K562 (cell line): ENCODE data around the gene ARMH4. TPM values are rescaled to one million over a fixed set of nuclear protein-coding genes. Genes with fewer than 3 reads are reported as not detected.

ENCODE experiments used
- ATF7 ChIP-seq: fragments of 450-650 bp; IDR thresholded peaks from 2 replicates; pipeline ENCODE4 v1.7.1; 2014; ENCODE audit warnings: mild to moderate bottlenecking, moderate library complexity
- CREM ChIP-seq: IDR thresholded peaks from 2 replicates; pipeline ENCODE4 v1.6.1; 2014; ENCODE audit warnings: antibody characterized with exemption, low read depth
- DACH1 ChIP-seq: fragments of 450-650 bp; IDR thresholded peaks from 2 replicates; pipeline ENCODE4 v1.6.1; 2018; ENCODE audit not compliant: partially characterized antibody
- FOXJ2 ChIP-seq: fragments of 200-800 bp; sonication (Bioruptor generic); IDR thresholded peaks from 2 replicates; pipeline ENCODE4 v1.6.1; 2016; ENCODE audit warnings: missing genetic modification characterization, missing compliant biosample characterization
- FOXM1 ChIP-seq, 2 experiments: fragments of 450-650 bp in 1 of 2; sonication (generic) in 1 of 2; formaldehyde crosslinking in 1 of 2; IDR thresholded peaks; 2 replicates each; pipeline versions ENCODE4 v1.6.1 to v1.9.0; 2017 to 2022; ENCODE audit warnings: low read depth in 2 of 2, mild to moderate bottlenecking in 2 of 2, missing genetic modification reagents in 1 of 2, moderate library complexity in 1 of 2
- GATA2 ChIP-seq: sonication (generic); formaldehyde crosslinking; IDR thresholded peaks from 2 replicates; pipeline ENCODE4 v1.4.0; 2020; ENCODE audit warnings: mild to moderate bottlenecking, missing genetic modification reagents
- GTF2A2 ChIP-seq: IDR thresholded peaks from 2 replicates; pipeline ENCODE4 v1.6.1; 2016; ENCODE audit warnings: mild to moderate bottlenecking, missing genetic modification characterization, missing compliant biosample characterization
- JUNB ChIP-seq: fragments of 450-650 bp; formaldehyde crosslinking; conservative IDR thresholded peaks from 2 replicates; pipeline ENCODE4 v1.4.0; 2020; ENCODE audit warnings: mild to moderate bottlenecking
- LARP7 ChIP-seq: fragments of 450-650 bp; IDR thresholded peaks from 2 replicates; pipeline ENCODE4 v1.6.1; 2016
- MAFF ChIP-seq: IDR thresholded peaks from 2 replicates; pipeline ENCODE4 v1.6.1; 2012; ENCODE audit warnings: low read length, improper control_type of control experiment
- MEIS2 ChIP-seq: fragments of 450-650 bp; IDR thresholded peaks from 2 replicates; pipeline ENCODE4 v1.6.1; 2014; ENCODE audit warnings: mild to moderate bottlenecking; ENCODE audit not compliant: partially characterized antibody
- MTA1 ChIP-seq: fragments of 450-650 bp; IDR thresholded peaks from 2 replicates; pipeline ENCODE4 v1.6.1; 2017; ENCODE audit warnings: borderline replicate concordance
- NELFE ChIP-seq: IDR thresholded peaks from 2 replicates; pipeline ENCODE4 v1.6.1; 2011; ENCODE audit warnings: mild to moderate bottlenecking; ENCODE audit not compliant: insufficient read depth, insufficient read length
- NFYB ChIP-seq: IDR thresholded peaks from 2 replicates; pipeline ENCODE4 v1.6.1; 2011; ENCODE audit warnings: mild to moderate bottlenecking, moderate library complexity; ENCODE audit not compliant: insufficient read length; ENCODE audit errors: extremely low read depth
- OTX1 ChIP-seq: fragments of 450-650 bp; formaldehyde crosslinking; IDR thresholded peaks from 2 replicates; pipeline ENCODE4 v1.4.0; 2022; ENCODE audit warnings: mild to moderate bottlenecking
- SMARCA4 ChIP-seq: fragments of 450-650 bp; IDR thresholded peaks from 2 replicates; pipeline ENCODE4 v1.6.1; 2016
- SOX6 ChIP-seq: fragments of 450-650 bp; IDR thresholded peaks from 2 replicates; pipeline ENCODE4 v1.6.1; 2014; ENCODE audit warnings: mild to moderate bottlenecking
- SREBF2 ChIP-seq: sonication (generic); formaldehyde crosslinking; IDR thresholded peaks from 2 replicates; pipeline ENCODE4 v1.4.0; 2020; ENCODE audit warnings: mild to moderate bottlenecking, missing genetic modification reagents
- TAF9B ChIP-seq: fragments of 450-650 bp; IDR thresholded peaks from 2 replicates; pipeline ENCODE4 v1.6.1; 2018; ENCODE audit warnings: mild to moderate bottlenecking; ENCODE audit not compliant: partially characterized antibody
- TSC22D4 ChIP-seq: fragments of 450-650 bp; IDR thresholded peaks from 2 replicates; pipeline ENCODE4 v1.6.1; 2016; ENCODE audit warnings: missing genetic modification characterization, missing biosample characterization, control low read depth
- polyA plus RNA-seq, 8 experiments: library from polyadenylated mRNA; depleted of rRNA in 4 of 8; stranded (reverse) in 5 of 8; unstranded in 3 of 8; fragments of >200 nt; fragmentation: Nextera tagmentation in 2 of 8; fragmentation: Illumina TruSeq in 1 of 8; extraction: Ambion mirVana in 2 of 8; extraction: Trizol in 1 of 8; gene quantifications; 2 replicates each; pipeline versions ENCODE4 v1.2.1 to v1.2.3, GENCODE V29; 2011 to 2014; ENCODE audit warnings: inconsistent platforms in 1 of 8, missing spikeins in 1 of 8
- total RNA-seq, 7 experiments: library from RNA; depleted of rRNA in 6 of 7; stranded (reverse); fragments of >200 nt in 6 of 7; fragmentation: Illumina TruSeq in 2 of 7; extraction: Trizol in 2 of 7; gene quantifications; 2 replicates each; pipeline versions ENCODE4 v1.2.1 to v1.2.3, GENCODE V29; 2011 to 2021; ENCODE audit warnings: low replicate concordance in 1 of 7
- TF ChIP-seq, protein P1 (sequence below), 2 experiments: fragments of 450-650 bp; conservative IDR thresholded peaks; 2 replicates each; pipeline ENCODE4 v1.6.1; 2017; ENCODE audit warnings: mild to moderate bottlenecking in 2 of 2, moderate library complexity in 2 of 2
- TF ChIP-seq, protein P2 (sequence below), 2 experiments: fragments of 450-650 bp; IDR thresholded peaks; 2 replicates each; pipeline ENCODE4 v1.6.1; 2016; ENCODE audit warnings: mild to moderate bottlenecking in 2 of 2, borderline replicate concordance in 1 of 2, low read depth in 1 of 2, moderate library complexity in 1 of 2

Gene ARMH4
- total and polyA plus RNA-seq, 9 of the 15 experiments (the other 6 are each of a cell fraction or from before 2014, with no cell fraction given) = 0.06 to 0.98 (median 0.07) TPM; not detected in 2

DNA sequence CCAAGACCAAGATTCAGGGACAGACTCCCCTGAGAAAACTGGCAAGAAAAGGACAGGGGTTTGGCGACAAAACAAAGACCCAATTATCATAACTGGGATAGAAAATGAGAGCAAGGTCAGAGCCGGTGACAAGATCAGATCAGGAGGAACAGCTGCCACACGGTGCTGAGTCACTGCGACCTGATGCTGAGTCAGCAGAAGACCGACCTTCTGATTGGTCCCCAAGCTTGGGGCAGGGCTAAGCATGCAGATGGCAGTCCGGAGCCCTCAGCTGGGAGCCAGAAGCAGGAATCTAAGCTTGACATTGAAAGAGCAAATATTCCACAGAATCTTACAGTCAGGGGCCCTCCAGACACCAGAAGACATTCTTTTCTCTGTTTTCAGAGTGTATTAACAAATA, 19.1 kb upstream of the ARMH4 start (continued):
- TF ChIP-seq SREBF2 (CRISPR knock-in tag) = no peak
- TF ChIP-seq, protein P1, sequence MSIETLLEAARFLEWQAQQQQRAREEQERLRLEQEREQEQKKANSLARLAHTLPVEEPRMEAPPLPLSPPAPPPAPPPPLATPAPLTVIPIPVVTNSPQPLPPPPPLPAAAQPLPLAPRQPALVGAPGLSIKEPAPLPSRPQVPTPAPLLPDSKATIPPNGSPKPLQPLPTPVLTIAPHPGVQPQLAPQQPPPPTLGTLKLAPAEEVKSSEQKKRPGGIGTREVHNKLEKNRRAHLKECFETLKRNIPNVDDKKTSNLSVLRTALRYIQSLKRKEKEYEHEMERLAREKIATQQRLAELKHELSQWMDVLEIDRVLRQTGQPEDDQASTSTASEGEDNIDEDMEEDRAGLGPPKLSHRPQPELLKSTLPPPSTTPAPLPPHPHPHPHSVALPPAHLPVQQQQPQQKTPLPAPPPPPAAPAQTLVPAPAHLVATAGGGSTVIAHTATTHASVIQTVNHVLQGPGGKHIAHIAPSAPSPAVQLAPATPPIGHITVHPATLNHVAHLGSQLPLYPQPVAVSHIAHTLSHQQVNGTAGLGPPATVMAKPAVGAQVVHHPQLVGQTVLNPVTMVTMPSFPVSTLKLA (conservative IDR thresholded peaks at IDR 0.05) = peak; percentile 31 to 57; a peak in 1 of 4 replicates
- 0 out of 2 replicates have a peak, but pooled peaks have one; percentile 32 for TF ChIP-seq FOXM1 (IDR thresholded peaks at IDR 0.05; ENCODE audit: low read depth)
- TF ChIP-seq FOXM1 (CRISPR knock-in tag; IDR thresholded peaks at IDR 0.05; ENCODE audit: low read depth) = no peak
- peak; percentile 62; the same call in 1 of the 2 replicates for TF ChIP-seq ATF7
- TF ChIP-seq NFYB = peak; percentile 46
- TF ChIP-seq NELFE = no peak
- TF ChIP-seq JUNB (CRISPR knock-in tag) = peak; percentile 37; the same call in 1 of the 2 replicates
- no peak for TF ChIP-seq GTF2A2
- TF ChIP-seq DACH1 = peak; percentile 96
- TF ChIP-seq TSC22D4 (tag) = no peak
- TF ChIP-seq, protein P2, sequence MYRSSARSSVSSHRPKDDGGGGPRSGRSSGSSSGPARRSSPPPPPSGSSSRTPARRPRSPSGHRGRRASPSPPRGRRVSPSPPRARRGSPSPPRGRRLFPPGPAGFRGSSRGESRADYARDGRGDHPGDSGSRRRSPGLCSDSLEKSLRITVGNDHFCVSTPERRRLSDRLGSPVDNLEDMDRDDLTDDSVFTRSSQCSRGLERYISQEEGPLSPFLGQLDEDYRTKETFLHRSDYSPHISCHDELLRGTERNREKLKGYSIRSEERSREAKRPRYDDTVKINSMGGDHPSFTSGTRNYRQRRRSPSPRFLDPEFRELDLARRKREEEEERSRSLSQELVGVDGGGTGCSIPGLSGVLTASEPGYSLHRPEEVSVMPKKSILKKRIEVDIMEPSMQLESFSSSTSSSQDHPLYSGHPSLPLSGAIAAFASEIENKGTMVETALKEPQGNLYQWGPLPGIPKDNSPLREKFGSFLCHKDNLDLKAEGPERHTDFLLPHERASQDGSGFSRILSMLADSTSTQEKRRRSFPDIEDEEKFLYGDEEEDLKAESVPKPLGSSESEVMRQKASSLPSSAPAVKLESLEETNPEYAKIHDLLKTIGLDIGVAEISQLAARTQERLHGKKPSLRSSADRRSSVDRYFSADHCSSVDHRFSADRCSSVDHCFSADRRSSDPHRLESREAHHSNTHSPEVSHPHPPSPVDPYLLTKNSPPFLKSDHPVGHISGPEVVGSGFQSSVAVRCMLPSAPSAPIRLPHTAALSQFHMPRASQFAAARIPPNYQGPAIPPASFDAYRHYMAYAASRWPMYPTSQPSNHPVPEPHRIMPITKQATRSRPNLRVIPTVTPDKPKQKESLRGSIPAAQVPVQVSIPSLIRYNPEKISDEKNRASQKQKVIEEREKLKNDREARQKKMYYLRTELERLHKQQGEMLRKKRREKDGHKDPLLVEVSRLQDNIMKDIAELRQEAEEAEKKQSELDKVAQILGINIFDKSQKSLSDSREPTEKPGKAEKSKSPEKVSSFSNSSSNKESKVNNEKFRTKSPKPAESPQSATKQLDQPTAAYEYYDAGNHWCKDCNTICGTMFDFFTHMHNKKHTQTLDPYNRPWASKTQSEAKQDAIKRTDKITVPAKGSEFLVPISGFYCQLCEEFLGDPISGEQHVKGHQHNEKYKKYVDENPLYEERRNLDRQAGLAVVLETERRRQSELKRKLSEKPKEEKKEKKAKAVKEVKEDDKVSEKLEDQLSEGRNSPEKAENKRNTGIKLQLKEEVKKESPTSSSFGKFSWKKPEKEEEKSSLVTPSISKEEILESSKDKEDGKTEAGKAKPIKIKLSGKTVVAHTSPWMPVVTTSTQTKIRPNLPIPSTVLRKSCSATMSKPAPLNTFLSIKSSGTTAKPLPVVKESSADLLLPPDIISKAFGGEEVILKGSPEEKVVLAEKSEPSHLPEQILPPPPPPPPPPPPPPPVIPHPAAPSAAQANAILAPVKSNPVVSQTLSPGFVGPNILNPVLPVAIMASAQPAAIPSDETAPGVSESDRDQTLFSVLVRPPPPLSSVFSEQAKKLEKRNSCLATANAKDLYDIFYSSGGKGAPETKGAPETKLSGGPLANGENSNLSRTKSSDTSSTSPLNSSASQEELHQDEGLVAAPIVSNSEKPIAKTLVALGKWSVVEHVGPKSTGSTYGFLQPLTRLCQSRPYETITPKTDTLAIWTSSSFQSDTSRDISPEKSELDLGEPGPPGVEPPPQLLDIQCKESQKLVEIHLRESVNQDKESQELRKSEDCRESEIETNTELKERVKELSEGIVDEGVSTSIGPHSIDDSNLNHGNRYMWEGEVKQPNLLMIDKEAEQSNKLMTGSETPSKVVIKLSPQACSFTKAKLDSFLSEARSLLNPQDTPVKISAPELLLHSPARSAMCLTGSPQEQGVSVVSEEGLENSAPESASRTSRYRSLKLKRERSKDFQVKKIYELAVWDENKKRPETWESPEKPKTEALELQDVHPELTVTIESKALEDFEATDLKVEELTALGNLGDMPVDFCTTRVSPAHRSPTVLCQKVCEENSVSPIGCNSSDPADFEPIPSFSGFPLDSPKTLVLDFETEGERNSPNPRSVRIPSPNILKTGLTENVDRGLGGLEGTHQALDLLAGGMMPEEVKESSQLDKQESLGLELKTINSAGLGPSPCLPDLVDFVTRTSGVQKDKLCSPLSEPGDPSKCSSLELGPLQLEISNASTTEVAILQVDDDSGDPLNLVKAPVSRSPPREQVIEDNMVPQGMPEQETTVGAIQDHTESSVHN (IDR thresholded peaks at IDR 0.05; ENCODE audit: borderline replicate concordance in 1 of 2, low read depth in 1 of 2) = peak in 1 of 2 experiments; percentile 96; a peak in 2 of 4 replicates
- peak; percentile 48 for TF ChIP-seq MEIS2
- TF ChIP-seq CREM = peak; percentile 48
- TF ChIP-seq MAFF = peak; percentile 100
- TF ChIP-seq TAF9B = peak; percentile 98
- peak; percentile 56 for TF ChIP-seq SOX6
- no peak for TF ChIP-seq LARP7
- TF ChIP-seq GATA2 (CRISPR knock-in tag) = peak; percentile 79
- TF ChIP-seq MTA1 = peak; percentile 39; the same call in 1 of the 2 replicates
- TF ChIP-seq FOXJ2 = 0 out of 2 replicates have a peak, but pooled peaks have one; percentile 34
- peak; percentile 86 for TF ChIP-seq SMARCA4
- no peak for TF ChIP-seq OTX1 (CRISPR knock-in tag)
